Measurements from ENCODE around the gene ZNHIT2. TPM values are rescaled to one million over a fixed set of nuclear protein-coding genes. Genes with fewer than 3 reads are reported as not detected.

The ZNHIT2 gene
- polyA plus RNA-seq, 1 donor (not counting 4 experiments of a cell fraction or from before 2014, with no cell fraction given): 2.6 TPM

DNA sequence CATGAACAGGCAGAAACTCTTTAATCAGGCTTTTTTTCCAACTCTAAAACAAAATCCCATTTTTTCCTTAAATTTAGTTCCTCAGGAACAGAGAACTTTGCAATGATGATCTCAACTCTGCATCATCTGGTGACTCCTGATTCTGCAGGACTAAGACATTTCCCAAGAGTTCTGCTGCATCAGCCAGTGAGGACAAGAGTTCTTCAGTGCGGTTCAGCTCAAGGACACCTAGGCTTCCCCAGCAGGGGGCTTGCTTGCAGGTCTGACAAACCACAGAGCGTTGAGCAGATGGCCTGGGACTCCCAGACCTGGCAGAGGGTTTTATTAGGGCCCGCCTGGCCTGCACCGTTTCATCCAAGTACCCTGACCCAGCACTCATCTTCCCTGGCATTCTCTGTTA, 40.0 kb downstream of the ZNHIT2 start:
- H3K27ac ChIP-seq (ENCODE audit: control insufficient read depth, insufficient read depth, low read length): no peak overlapping the region
- H3K4me2 ChIP-seq (ENCODE audit: control insufficient read depth, extremely low read depth, insufficient read depth, low read depth, low read length): no peak overlapping the region
- H4K20me1 ChIP-seq (ENCODE audit: control insufficient read depth, extremely low read depth, insufficient read depth, low read length): no peaks in the 10 kb centered on the region
- no peaks in the 10 kb centered on the region for H3K27me3 ChIP-seq (ENCODE audit: control insufficient read depth, extremely low read depth, insufficient read depth, low read length)
- peaks cover 0 to 31% of the 10 kb centered on the region in 2 experiments for H3K36me3 ChIP-seq (ENCODE audit: control insufficient read depth in 2 of 2, extremely low read depth in 1 of 2, insufficient read depth in 2 of 2, low read length in 2 of 2)
- H3K79me2 ChIP-seq (ENCODE audit: control insufficient read depth, insufficient read depth, low read length): peaks cover 32% of the 10 kb centered on the region
- H3K4me1 ChIP-seq (ENCODE audit: control insufficient read depth, extremely low read depth, insufficient read depth, low read length): peaks cover 14% of the 10 kb centered on the region
- dilution Hi-C loops (cut with MboI; ENCODE audit: extremely low pct_ligation_motif_present, low sequenced_read_pairs): no loop called here
- FAIRE-seq (no peak), DNase-seq (ENCODE audit: low read depth, low spot score) (no peak)
- TF ChIP-seq, protein P1, sequence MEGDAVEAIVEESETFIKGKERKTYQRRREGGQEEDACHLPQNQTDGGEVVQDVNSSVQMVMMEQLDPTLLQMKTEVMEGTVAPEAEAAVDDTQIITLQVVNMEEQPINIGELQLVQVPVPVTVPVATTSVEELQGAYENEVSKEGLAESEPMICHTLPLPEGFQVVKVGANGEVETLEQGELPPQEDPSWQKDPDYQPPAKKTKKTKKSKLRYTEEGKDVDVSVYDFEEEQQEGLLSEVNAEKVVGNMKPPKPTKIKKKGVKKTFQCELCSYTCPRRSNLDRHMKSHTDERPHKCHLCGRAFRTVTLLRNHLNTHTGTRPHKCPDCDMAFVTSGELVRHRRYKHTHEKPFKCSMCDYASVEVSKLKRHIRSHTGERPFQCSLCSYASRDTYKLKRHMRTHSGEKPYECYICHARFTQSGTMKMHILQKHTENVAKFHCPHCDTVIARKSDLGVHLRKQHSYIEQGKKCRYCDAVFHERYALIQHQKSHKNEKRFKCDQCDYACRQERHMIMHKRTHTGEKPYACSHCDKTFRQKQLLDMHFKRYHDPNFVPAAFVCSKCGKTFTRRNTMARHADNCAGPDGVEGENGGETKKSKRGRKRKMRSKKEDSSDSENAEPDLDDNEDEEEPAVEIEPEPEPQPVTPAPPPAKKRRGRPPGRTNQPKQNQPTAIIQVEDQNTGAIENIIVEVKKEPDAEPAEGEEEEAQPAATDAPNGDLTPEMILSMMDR (optimal IDR thresholded peaks at IDR 0.05 in 1 of 3, IDR thresholded peaks at IDR 0.05 in 1 of 3, conservative IDR thresholded peaks at IDR 0.05 in 1 of 3; ENCODE audit: extremely low read depth in 1 of 3, insufficient read depth in 2 of 3, low read length in 3 of 3): no peak
- no peak for TF ChIP-seq EZH2 (IDR thresholded peaks at IDR 0.05; ENCODE audit: low read length)
- H3K4me3 ChIP-seq (ENCODE audit: control insufficient read depth in 2 of 3, extremely low read depth in 1 of 3, insufficient read depth in 2 of 3, low read depth in 1 of 3, low read length in 3 of 3): no peak overlapping the region
- H3K9me3 ChIP-seq (ENCODE audit: control insufficient read depth, low read depth, low read length): no peaks in the 10 kb centered on the region
- H3K9me1 ChIP-seq (ENCODE audit: control insufficient read depth, extremely low read depth, insufficient read depth, low read length): peaks cover 3% of the 10 kb centered on the region
- H3K9ac ChIP-seq (ENCODE audit: control insufficient read depth, extremely low read depth, insufficient read depth, low read length): no peak overlapping the region
- H2AFZ ChIP-seq (ENCODE audit: control insufficient read depth, low read length): no peak overlapping the region

DNA sequence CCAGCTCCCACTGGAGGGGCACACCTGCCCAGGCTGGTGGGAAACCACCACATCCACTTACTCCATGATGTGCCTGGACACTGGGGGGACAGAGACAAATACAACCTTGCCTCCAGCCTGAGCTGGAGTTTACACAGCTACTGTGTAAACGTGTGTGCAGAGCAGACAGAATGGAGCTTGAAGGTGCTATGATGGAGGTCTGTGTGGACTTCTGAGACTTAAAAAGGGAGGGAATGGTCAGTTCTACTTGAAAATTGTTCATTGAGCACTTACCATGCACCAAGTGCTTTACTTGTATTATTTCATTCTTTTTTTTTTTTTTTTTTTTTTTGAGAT, 44.9 kb downstream of the ZNHIT2 start:
- H3K36me3 ChIP-seq (ENCODE audit: control insufficient read depth in 2 of 2, extremely low read depth in 1 of 2, insufficient read depth in 2 of 2, low read length in 2 of 2): peaks cover 0 to 6% of the 10 kb centered on the region in 2 experiments
- H3K9ac ChIP-seq (ENCODE audit: control insufficient read depth, extremely low read depth, insufficient read depth, low read length): no peak overlapping the region
- H3K9me3 ChIP-seq (ENCODE audit: control insufficient read depth, low read depth, low read length): no peaks in the 10 kb centered on the region
- no peaks in the 10 kb centered on the region for H3K27me3 ChIP-seq (ENCODE audit: control insufficient read depth, extremely low read depth, insufficient read depth, low read length)
- H3K27ac ChIP-seq (ENCODE audit: control insufficient read depth, insufficient read depth, low read length): no peak overlapping the region
- no peak overlapping the region for H2AFZ ChIP-seq (ENCODE audit: control insufficient read depth, low read length)
- peaks cover 1% of the 10 kb centered on the region for H3K79me2 ChIP-seq (ENCODE audit: control insufficient read depth, insufficient read depth, low read length)
- DNase-seq (ENCODE audit: low read depth, low spot score) (no peak), FAIRE-seq (no peak)
- H3K9me1 ChIP-seq (ENCODE audit: control insufficient read depth, extremely low read depth, insufficient read depth, low read length): no peaks in the 10 kb centered on the region
- dilution Hi-C loops (cut with MboI; ENCODE audit: extremely low pct_ligation_motif_present, low sequenced_read_pairs): no loop called here
- H3K4me1 ChIP-seq (ENCODE audit: control insufficient read depth, extremely low read depth, insufficient read depth, low read length): no peaks in the 10 kb centered on the region
- TF ChIP-seq EZH2 (IDR thresholded peaks at IDR 0.05; ENCODE audit: low read length): no peak
- H4K20me1 ChIP-seq (ENCODE audit: control insufficient read depth, extremely low read depth, insufficient read depth, low read length): no peaks in the 10 kb centered on the region
- no peak overlapping the region for H3K4me2 ChIP-seq (ENCODE audit: control insufficient read depth, extremely low read depth, insufficient read depth, low read depth, low read length)
- no peak overlapping the region for H3K4me3 ChIP-seq (ENCODE audit: control insufficient read depth in 2 of 3, extremely low read depth in 1 of 3, insufficient read depth in 2 of 3, low read depth in 1 of 3, low read length in 3 of 3)

DNA sequence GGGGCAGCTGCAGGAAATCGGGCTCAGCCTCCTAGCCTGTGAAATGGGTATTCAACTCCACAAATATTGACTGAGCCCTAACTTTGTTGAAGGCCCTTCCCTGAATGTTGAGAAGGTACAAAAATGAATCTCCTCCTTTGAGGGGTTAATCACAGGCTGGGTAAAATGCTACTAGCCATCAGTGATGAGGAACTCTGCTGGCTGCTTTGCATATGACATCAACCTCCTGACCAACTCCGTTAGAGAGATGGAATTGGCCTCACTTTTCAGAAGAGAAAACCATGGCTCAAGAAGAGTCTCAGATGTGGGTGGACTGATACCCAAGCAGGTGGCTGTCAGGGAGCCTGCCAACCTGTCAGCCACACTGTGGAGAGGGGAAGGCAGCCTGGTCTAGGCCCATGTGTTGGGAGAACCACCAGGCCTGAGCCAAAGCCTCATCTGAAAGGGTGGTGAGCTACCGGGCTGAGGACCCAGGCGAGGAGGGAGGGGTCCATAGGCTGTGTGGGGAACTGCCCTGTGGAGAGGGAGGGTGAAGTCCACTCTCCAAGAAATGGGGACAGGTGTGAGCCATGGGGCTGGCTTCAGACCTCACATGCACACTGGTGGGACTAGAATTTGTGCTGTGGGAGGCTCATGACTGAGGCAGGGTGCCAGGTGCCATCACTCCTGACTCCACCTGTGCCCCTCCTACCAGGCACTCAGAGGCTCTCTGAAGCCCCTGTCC, 45.4 kb downstream of the ZNHIT2 start:
- H4K20me1 ChIP-seq (ENCODE audit: control insufficient read depth, extremely low read depth, insufficient read depth, low read length): no peaks in the 10 kb centered on the region
- dilution Hi-C loops (cut with MboI; ENCODE audit: extremely low pct_ligation_motif_present, low sequenced_read_pairs): no loop called here
- H3K79me2 ChIP-seq (ENCODE audit: control insufficient read depth, insufficient read depth, low read length): no peaks in the 10 kb centered on the region
- no peak for DNase-seq (ENCODE audit: low read depth, low spot score)
- TF ChIP-seq, protein P1 (optimal IDR thresholded peaks at IDR 0.05 in 1 of 3, IDR thresholded peaks at IDR 0.05 in 1 of 3, conservative IDR thresholded peaks at IDR 0.05 in 1 of 3; ENCODE audit: extremely low read depth in 1 of 3, insufficient read depth in 2 of 3, low read length in 3 of 3): no peak
- no peak for TF ChIP-seq EZH2 (IDR thresholded peaks at IDR 0.05; ENCODE audit: low read length)
- H3K4me3 ChIP-seq (ENCODE audit: control insufficient read depth in 2 of 3, extremely low read depth in 1 of 3, insufficient read depth in 2 of 3, low read depth in 1 of 3, low read length in 3 of 3): no peak overlapping the region
- no peaks in the 10 kb centered on the region for H3K4me1 ChIP-seq (ENCODE audit: control insufficient read depth, extremely low read depth, insufficient read depth, low read length)
- H2AFZ ChIP-seq (ENCODE audit: control insufficient read depth, low read length): no peak overlapping the region
- peaks cover 0 to 3% of the 10 kb centered on the region in 2 experiments for H3K36me3 ChIP-seq (ENCODE audit: control insufficient read depth in 2 of 2, extremely low read depth in 1 of 2, insufficient read depth in 2 of 2, low read length in 2 of 2)
- no peak overlapping the region for H3K4me2 ChIP-seq (ENCODE audit: control insufficient read depth, extremely low read depth, insufficient read depth, low read depth, low read length)
- no peak overlapping the region for H3K9ac ChIP-seq (ENCODE audit: control insufficient read depth, extremely low read depth, insufficient read depth, low read length)
- no peaks in the 10 kb centered on the region for H3K9me3 ChIP-seq (ENCODE audit: control insufficient read depth, low read depth, low read length)
- no peaks in the 10 kb centered on the region for H3K9me1 ChIP-seq (ENCODE audit: control insufficient read depth, extremely low read depth, insufficient read depth, low read length)
- no peak overlapping the region for H3K27ac ChIP-seq (ENCODE audit: control insufficient read depth, insufficient read depth, low read length)
- FAIRE-seq: no peak
- H3K27me3 ChIP-seq (ENCODE audit: control insufficient read depth, extremely low read depth, insufficient read depth, low read length): no peaks in the 10 kb centered on the region
